Stimulated activated CD4-positive, alpha-beta T cell treated with anti-CD3 and anti-CD28 coated beads, Interleukin-15, amount 100 ng/mL, for 48 hours (primary cell): ENCODE measurements around the gene OAS3.
"Not testable (repeated sequence)": the region's sequence is repeated elsewhere in the genome, so short reads cannot be mapped to it uniquely, and the experiment has no call there.

Experiments used
- DNase-seq, 2 donors: peaks; one replicate each; pipeline ENCODE4 v3.0.0-alpha.2; 2020; ENCODE audit warnings: low read depth in 2 of 2

The OAS3 gene

DNA sequence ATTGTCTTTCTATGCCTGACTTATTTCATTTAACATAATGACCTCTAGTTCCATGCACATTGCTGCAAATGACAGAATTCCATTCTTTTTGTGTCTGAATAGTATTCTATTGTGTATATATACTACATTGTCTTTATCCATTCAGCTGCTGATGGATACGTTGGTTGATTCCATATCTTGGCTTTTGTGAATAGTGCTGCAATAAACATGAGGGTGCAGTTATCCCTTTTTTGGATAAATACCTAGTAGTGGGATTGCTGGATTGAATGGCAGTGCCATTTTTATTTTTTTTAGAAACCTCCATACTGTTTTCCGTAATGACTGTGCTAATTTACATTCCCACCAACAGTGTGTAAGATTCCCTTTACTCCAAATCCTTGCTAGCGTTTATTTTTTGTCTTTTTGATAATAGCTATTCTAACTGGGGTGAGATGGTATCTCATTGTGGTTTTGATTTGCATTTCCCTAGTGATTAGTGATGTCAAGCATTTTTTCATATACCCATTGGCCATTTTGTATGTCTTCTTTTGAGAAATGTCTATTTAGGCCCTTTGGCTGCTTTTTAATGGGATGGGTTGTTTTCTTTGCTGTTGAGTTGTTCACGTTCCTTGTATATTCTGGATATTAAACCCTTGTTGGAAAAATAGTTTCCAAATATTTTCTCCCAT lies 42.4 kb downstream of the OAS3 start:
- DNase-seq = no peak

DNA sequence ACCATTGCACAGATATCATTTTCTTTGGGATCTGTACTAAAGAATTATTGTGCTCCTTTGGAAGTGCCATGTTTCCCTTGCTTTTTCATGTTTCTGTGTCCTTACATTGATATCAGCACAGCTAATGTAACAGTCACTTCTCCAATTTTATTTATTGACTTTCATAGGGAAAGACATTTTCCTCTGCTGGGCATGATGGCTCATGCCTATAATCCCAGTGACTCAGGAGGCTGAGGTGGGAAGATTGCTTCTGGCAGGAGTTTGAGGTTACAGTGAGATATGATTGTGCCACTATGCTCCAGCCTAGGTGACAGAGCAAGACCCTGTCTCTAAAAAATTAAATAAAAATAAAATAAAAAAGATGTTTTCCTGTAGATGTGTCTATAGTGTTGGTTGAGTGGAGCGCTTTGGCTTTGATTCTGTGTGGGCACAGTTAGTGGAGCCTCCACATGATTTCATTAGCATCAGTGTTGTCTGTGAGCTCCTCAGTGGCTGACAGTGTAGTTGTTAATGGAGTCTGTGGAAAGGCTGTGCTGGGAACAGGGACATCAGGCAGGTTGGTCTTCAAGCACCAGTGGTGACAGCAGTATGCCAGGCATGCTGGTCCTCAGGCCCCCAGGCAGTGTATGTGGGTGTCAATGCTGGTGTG lies 47.5 kb downstream of the OAS3 start:
- DNase-seq = no peak

DNA sequence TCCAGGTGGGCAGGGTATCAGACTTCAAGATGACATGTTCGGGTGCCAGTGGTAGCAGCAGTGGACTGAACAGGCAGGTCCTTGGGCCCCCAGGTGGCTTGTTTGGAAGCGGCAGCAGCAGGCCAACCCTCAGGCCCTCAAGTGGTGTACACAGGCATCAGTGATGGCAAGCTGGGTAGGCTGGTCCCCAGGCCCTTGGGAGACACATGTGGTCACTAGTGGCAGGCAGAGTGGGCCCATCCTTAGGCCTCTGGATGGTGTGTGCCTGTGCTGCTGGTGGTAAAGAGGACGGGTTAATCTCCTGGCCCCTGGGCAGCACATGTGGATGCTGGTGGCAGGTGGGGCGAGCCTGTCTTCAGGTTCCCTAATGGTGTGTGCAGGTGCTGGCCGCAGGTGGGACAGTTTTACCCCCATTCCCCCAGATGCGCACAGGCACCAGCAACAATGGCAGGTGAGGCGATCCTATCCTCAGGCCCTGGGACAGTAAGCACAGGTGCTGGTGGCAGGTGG lies 48.1 kb downstream of the OAS3 start:
- DNase-seq = no peak

DNA sequence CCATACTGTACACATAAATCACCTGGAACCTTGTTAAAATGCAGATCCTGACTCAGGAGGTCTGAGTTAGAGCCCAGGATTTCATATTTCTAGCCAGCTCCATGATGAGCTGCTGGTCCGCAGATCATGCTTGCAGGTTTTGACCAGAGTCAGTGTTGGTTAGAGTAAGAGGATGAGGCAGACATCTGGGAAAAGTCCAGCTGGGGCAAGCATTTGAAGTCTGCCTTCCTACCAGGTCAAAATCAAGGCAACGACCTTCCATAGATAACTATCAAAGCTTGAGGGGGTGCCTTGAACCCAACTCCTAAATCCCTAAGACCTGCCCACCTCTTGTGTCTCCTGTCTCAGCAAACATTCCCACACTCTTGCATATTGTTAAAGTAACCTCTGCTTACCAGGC lies 49.3 kb downstream of the OAS3 start:
- no peak for DNase-seq

DNA sequence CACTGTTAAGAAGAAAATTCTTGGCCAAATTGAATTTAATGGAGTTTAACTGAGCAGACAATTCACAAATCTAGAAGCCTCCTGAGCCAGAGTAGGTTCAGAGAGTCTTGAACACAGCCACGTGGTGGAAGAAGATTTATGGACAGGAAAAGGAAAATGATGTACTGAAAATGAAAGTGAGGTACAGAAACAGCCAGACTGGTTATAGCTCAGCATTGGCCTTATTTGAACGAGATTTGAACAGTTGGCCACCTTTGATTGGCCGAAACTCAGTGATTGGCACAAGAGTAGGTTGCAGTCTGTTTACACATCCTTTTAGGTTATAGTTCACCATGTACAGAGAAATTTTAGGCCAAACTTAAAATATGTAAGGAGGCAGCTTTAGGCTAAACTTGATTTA lies 50.0 kb downstream of the OAS3 start:
- DNase-seq = no peak

DNA sequence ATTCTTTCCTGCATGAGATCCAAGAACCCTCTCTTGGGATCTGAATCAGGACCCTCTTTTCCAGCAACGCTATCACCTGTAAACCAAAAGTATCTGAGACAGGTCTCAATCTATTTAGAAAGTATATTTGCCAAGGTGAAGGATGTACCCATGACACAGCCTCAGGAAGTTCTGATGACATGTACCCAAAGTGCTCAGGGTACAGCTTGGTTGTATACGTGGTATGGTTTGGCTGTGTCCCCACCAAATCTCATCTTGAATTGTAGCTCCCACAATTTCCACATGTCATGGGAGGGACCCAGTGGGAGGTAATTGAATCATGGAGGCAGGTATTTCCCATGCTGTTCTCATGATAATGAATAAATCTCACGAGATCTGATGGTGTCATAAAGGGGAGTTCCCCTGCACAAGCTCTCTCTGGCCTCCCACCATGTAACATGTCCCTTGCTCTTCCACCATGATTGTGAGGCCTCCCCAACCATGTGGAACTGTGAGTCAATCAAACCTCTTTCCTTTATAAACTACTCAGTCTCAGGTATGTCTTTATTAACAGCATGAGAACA lies 50.6 kb downstream of the OAS3 start:
- not testable (repeated sequence) for DNase-seq

DNA sequence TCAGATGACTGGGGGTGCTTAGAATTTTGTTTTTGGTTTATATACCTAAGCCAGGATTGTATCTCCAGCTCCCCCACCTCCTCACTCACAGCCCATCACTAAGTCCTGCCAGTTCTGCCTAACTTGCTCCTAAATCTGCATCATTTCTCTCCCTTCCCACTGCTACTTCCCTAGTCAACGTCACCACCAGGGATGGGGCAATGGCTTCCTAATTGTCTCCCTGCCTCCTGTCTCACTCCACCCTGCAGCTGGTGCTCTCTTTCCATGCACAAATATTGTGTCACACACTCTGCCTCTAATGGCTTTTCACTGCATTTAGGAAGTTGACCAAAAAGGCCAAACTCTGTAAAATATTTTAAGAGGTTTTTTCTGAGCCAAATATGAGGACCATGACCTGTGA lies 51.5 kb downstream of the OAS3 start:
- DNase-seq = no peak

DNA sequence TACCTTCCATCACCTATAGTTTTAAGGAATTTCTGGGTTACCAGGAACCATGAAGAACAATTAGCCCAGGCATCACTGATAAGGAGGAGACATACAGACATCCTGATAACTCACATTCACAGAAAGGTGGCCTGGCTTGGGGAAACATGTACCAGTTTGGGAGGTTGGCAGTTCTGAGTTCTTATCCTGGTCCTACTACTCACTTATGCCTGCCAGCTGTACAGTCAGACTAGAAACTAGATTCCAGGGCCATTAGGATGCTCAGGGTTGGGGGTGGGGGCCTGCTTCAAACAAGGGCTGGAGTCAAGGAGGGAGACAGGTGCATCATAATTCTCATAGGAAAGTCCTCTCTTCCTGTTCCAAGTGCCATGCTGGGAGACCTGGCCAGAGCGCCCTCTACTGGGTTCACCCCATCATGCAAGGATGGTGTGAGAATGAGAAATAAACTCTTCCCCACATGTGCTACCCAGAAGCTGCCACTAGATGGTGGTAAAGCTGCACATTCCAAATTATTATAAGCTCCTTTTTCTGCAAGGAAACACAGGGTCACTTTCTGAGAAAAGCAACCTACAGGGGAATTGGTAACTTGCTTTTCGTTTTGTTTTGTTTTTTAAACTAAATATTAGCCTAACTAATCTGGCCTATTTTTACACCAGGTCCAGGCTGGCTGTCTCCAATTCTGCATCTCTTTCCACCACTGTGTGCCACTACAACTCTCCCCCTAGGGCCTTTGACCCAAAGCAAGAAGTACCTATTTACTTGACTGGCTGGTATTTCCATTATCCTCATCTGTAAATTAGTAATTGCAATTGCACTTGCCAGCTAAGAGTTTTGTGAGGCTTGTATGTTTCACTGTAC lies 54.5 kb downstream of the OAS3 start:
- peak; percentile 43 to 49 for DNase-seq

DNA sequence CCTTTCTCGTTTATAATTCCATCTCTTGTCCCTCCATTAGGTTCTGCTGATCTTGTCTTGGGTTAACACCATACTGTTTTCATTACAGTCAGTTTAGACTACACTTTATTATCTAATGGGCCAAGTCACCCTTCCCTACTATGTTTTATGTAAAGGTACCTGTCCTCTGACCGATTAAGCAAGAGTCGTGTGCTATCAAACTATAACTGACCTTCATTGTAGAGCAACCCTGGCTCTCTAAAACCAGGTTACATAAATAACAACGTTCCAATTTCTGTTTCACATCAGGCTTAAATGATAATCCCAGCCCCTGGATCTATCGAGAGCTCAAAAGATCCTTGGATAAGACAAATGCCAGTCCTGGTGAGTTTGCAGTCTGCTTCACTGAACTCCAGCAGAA lies 56.7 kb downstream of the OAS3 start:
- no peak for DNase-seq

DNA sequence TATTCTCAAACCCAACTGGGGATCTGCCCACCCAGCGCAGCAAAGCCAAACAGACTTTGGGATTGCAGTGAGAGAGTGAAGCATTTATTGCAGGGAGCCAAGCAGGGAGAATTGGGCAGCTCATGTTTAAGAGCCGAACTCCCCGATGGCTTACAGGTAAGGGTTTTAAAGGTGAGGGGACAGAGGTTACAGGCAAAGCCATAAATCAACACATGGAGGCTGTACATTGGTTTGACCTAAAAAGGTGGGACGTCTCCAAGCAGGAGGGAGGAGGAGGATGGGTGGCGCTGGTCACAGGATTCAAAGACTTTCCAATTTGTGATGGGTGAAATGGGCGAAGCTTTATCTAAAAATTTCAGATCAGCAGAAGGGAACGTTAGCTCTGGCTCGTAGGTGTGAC lies 58.2 kb downstream of the OAS3 start:
- no peak for DNase-seq

DNA sequence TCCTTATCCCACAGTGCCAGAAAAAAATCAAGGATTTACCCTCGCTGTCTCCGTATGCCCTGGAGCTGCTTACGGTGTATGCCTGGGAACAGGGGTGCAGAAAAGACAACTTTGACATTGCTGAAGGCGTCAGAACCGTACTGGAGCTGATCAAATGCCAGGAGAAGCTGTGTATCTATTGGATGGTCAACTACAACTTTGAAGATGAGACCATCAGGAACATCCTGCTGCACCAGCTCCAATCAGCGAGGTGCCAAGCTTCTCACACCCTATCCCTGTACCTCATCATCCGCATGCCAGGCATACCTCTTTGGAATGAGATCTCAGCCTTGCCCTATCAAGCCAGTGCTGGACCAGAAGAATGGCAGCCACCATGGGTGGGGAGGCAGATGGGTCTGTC lies 59.2 kb downstream of the OAS3 start:
- DNase-seq = no peak

DNA sequence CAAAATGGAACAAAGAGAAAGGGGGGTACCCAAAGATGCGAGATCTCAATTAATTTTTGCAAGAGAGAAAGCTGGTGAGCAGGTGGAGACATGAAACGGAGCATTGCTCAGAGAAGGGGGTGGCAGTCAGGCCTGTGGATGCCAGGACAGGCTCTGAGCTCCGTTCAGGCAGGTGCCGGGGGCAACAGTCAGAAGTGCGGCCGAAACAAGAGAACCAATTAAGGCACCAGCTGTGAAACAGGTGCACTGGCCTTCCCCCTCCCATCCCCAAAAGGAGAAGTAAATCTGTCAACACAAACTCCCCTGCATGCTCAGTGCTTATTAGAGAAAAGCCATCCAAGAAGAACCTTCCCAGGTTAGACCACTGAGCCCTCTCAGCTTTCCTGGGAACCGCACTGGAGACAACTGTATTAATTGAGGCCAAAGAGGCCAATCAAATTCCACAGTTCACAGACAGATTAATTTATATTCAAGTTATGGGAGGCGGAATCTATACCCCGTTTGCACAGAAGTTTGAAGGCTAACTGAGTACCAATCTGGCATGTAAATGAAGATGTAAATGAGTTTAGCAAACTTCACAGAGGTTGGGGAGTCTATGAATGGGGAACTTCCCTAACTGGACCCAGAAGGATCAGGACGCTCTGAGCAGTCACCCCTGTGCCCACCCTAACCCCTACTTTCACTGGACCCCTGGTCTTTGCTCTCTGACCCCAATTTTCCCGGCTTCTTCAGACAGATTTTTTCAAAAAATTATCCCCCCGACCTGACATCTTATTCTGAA lies 60.9 kb downstream of the OAS3 start:
- no peak for DNase-seq

DNA sequence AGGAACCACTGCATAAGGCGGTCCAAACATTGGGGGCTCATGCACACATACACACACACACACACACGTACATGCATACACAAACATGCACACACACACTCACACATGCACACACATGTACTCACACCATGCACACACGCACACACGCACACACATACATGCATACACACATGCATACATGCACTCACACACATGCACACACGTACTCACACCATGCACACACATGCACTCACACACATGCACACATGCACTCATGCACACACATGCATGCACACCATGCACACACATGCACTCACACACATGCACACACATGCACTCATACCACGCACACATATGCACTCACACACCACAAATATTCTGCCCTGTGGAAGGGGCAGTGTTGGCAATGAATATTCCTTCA lies 62.2 kb downstream of the OAS3 start:
- no peak for DNase-seq

DNA sequence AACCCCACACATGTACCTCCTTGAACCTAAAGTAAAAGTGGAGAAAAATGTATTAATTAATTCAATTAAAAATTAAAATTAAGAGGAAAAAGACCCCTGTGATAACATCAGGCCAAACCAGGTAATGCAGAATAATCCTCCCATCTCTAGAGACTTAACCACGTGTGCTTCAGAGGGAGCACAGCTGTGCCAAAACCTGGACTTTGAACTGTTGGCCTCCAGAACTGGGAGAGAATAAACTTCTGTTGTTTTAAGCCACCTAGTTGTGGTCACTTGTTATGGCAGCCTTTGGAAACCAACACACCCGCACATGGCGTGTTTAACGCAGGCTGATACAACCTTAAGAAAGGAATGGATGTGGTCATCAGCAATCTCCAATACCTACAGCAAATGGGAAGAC lies 63.9 kb downstream of the OAS3 start:
- DNase-seq = no peak

DNA sequence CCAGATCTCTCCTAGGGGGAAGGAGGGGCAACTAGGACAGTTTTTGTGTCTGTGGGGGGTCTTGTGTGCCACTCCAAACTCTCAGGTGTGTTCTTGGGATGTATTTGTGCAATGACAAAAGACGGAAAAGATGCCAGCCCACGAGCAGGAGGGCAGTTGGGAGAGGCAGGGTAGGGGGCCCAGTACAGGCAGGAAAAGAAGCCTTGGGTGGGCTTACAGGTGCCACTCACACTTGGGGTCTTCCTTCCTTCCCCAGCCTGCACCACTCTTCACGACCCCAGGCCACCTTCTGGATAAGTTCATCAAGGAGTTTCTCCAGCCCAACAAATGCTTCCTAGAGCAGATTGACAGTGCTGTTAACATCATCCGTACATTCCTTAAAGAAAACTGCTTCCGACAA lies 64.4 kb downstream of the OAS3 start:
- DNase-seq = no peak

DNA sequence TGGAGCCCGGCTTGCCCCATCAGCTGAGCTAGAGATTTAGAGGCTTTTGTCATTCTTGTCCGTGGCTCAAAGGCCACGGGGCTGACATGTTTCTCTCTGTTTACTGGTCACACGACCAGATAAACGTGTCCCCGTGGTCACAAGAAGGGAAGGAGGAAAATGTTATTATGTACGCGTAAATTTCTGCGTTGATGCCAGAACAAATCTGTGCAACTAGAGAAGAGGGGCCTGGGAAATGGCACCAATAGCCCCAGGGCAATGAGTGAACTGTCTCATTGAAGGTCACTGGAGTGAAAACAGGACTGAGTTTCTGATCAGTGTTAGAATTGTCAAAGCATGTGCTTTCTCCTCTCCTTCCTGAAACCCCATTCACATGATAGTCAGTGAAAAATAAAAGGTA lies 65.4 kb downstream of the OAS3 start:
- DNase-seq = no peak

DNA sequence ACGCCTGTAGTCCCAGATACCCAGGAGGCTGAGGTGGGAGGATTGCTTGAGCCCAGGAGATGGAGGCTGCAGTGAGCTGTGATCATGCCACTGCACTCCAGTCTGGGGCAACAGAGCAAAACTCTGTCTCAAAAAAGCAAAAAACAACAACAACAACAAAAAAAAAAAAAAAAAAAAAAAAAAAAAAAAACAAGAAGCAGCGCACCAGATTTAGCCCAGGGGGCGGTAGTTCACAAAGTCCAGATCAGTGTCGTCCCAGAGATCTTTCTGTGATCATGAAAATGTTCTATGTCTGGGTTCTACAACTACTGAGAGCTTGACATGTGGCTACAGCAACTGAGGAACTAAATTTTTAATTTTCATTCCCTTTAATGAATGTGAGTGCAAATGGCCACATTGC lies 67.5 kb downstream of the OAS3 start:
- no peak for DNase-seq

DNA sequence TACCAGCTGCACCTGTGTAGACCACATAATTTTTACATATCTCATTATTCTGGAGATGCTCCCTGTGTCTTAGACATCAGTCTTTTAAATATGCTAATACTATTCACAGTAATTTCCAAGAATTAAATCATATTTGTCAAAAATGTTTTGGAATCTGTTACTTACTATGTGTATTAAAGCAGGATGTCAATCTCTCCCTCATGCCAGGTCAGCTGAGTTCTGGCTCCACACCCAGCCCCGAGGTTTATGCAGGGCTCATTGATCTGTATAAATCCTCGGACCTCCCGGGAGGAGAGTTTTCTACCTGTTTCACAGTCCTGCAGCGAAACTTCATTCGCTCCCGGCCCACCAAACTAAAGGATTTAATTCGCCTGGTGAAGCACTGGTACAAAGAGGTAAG lies 67.9 kb downstream of the OAS3 start:
- no peak for DNase-seq

DNA sequence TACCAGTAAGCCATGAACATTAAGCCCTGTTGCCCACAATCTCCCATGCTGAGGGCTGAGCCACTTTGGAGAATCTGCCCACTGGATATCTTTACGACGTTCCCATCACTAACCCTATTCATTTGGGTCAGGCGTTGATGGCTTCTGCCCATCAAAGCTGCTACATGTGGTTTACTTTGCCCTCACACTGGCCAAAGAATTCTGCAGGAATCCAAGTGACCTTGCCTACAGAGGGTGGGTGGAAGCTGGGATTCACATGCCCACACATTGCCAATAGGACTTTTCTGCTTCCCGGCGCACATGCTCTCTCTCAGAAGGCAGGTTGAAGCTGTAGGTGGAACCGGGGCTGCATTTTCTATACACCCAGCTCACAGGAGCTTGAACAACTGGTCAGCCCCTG lies 68.4 kb downstream of the OAS3 start:
- DNase-seq = no peak

DNA sequence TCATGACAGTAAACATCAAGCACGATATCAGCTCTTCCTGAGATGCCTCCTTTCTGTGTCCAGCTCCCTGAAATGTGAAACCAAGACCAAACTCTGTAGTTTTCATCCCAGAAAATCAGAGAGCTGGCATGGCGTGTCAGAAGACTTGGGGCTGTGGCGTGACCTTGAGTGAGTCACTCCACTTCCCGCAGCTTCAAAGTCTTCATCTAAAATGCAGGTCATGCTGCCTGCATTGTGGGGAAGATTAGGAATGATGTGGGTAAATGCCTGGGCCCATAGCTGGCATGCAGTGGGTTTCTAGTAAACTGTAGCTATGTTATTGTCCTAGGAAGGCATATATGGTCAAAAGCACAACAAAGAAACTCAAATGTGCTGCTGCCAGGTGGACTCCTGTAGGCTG lies 68.9 kb downstream of the OAS3 start:
- DNase-seq = no peak

DNA sequence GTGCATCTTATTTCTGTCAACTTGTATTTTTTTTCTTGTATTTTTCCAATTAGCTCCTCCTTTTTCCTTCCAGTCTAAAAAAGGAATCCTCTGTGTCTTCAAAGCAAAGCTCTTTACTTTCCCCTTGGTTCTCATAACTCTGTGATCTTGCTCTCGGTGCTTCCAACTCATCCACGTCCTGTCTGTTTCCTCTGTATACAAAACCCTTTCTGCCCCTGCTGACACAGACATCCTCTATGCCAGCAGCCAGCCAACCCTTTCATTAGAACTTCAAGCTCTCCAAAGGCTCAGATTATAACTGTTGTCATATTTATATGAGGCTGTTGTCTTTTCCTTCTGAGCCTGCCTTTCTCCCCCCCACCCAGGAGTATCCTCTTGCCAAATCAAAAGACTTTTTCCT lies 72.4 kb downstream of the OAS3 start:
- DNase-seq = no peak

DNA sequence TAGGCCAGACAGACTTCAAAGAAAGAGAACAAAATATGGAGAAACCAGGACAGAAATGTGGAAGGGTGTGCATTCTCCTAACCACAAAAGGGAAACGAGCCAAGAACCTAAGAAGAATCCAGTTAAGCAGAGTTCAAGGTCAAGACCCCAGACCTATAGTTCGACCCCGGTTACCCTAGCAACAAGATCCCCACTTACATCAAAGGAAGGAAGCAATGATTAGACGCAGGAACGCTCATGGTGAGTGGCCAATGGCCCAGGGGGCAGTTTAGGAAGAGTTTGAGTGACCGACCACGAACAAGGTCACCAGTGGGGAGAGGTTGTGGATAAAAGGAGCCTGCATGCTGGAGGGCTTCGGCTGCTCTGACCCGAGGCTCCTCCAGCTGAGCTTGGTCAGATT lies 76.3 kb downstream of the OAS3 start:
- DNase-seq = no peak
